ENCODE data around the gene SOX13.

The SOX13 gene

GRCh38 chr1:204154568-204155255 lies 81.8 kb downstream of the SOX13 start:
- DNase-seq = no peak

DNA sequence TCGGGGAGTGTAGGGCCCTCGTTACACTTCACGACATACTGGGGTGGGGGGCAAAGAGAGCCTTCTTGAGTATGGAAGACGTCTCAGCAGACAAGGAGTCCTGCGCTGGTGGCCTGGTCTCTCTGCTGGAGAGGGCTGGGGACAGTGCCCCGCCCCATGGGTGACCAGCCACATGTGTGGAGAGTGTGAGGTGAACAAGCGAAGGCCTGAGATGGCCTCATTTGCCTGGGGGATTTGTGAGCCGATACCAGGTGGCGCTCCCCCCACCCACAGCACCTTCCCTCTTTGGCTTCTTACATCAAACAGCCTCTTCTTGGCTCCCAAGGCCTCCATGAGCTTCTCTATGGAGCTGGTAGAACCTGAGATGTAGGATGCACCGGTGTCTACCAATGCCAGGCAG lies 83.0 kb downstream of the SOX13 start:
- DNase-seq = no peak

DNA sequence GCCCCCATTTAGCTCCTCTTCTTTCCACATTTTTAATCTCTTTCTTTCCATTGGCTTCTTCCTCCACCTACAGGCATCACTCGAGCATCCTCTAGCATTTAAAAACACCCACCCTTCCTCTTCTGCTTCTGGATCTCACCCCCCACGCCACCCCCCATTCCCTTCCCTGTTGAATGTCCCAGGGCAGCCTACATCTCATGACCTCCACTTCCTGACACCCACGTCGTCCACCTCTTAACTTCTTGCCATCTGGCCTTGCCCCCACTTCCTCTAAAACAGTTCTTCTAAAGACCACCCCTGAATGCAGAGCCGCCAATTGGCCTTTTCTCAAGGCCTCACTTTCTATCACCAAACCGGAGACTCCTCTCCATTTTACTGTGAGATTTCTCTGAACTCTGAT lies 85.0 kb downstream of the SOX13 start:
- DNase-seq = no peak

GRCh38 chr1:204161609-204162493 lies 88.9 kb downstream of the SOX13 start:
- DNase-seq = no peak

DNA sequence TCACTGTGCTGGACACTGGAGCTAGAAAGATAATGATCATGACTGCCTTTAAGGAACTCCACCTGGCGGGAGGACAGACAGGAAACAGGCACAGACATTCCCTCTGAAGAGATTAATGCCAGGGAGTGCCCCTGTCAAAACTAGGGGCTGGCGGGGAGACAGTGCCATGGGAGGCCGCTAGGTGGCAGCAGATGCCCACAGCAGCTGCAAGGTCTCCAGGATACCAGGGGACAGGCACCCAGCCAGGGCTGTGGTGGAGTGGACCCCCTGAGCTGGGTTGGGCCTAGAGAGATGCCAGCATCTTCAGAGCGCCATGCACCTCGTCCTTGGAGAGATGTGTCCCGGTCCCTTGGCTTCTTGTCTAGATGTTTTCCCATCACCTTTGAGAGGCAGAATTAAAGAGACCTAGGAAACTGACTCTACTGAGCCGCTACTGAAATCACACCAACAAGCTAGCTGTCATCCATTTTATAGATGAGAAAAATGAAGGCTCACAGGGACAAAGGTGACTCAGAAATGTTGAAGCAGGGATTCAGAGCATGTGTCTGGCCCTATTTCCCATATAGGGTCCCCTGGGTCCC lies 89.7 kb downstream of the SOX13 start:
- DNase-seq = peak; percentile 57

GRCh38 chr1:204166219-204166618 lies 93.3 kb downstream of the SOX13 start, which contains the start of gene REN:
TSS of gene REN (minus strand) at chr1:204166337. CDS start at chr1:204166293, 44 bp downstream.
- no peak for DNase-seq

- DNase-seq = no peak
Observed at GRCh38 chr1:204167730-204168129, 94.8 kb downstream of the SOX13 start.

DNA sequence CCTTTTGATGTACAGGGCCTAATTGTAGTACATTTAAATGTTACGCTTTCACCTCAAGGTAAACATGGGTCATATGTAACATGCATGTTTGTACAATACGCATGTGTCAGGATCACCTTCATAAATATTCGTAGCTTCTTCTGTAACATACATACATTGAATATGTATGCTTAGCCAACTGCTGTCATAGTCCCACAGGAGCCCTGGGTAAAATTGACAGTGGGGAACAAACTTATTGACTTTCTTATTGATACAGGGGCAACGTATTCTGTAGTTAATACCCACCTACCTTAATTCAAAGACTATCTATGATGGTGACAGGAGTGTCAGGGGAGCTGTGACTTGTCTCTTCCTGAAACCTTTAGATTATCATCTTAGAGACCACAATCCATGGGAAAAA lies 96.9 kb downstream of the SOX13 start:
- no peak for DNase-seq

DNA sequence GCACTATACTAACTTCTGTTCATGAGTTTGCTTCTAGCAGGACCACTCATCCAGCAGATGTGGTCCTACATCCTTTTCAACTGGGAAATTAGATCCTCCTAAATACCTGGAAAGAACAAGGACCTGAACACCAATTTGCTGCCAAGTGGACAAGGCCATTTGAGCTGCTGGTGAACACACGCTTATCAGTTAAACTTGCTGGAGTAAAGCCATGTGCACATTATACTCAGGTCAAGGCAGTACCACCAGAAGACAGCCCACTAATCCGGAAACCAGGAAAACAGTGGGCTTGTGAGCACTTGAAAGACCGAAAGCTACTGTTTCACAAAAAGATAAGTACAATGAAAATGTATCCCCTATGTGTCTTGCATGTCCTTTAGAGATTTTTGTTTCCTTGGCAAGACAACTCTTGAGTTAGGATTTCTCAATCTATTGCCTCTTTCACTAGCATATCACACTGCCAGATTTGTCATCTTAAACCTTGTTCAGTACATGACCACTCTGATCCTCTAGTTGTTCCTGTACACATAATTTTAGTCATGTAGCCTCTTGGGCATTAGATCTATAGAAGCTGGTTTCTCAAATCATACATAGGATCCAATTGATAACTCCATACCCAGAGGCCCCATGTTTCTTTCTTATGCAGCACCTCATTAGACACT lies 97.7 kb downstream of the SOX13 start:
- no peak for DNase-seq

GRCh38 chr1:204171751-204172178 lies 98.8 kb downstream of the SOX13 start:
- peak; percentile 84 for DNase-seq

- no peak for DNase-seq
Observed at GRCh38 chr1:204172404-204173029, 99.6 kb downstream of the SOX13 start.

- no peak for DNase-seq
Observed at GRCh38 chr1:204174958-204175357, 102.0 kb downstream of the SOX13 start.

DNA sequence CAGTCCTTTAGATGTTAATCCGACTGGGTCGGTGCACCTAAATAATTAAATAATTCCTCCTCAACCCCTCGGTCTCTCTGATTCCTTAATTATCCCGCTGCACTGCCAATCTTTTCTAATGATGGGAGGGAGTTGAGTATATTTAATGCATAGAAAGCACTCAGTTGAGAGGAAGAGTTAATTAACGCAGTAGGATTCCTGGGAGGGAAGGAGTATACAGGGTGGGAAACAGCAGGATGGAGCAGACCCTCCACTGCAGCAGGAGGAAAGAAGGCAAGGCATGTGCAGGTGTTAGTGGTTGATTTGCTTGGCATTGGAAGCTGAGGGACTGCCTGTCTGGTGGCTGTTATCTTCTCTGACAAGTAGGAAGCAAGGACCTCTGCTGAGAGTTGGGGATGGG lies 103.1 kb downstream of the SOX13 start:
- DNase-seq = no peak

DNA sequence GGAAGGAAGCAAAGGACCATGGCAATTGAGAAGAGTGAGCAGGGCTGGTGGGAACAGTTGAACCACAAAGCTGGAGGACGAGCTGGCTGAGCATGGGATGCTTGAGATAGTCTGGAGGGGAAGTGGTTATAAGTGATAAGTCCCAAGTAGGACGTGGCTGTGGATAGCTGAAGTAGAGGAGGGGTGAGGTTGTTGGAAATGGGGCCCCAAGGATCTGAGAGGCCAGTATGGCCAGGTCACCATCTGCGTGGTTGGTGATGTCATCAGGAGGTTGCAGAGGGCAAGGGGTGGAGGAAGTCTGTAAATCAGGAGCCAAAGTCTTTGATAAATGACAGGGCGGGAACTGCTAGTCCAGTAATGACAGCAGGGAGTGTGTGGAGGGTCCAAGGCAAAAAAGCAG lies 104.2 kb downstream of the SOX13 start:
- DNase-seq = no peak
